Mesendoderm (in vitro differentiated cells): Measurements from ENCODE around the gene STX4.
"Not testable (repeated sequence)": the region's sequence is repeated elsewhere in the genome, so short reads cannot be mapped to it uniquely, and the experiment has no call there.

Experiments
- DNase-seq: peaks from one replicate; pipeline ENCODE4 v3.0.0; 2013
- H2AK5ac ChIP-seq: 2 replicates; pipeline ENCODE4 v1.6.1; 2013; ENCODE audit warnings: low read length, inconsistent platforms
- H2BK120ac ChIP-seq: 2 replicates; pipeline ENCODE4 v1.6.1; 2013; ENCODE audit warnings: low read depth, mild to moderate bottlenecking, low read length, moderate library complexity, mixed read lengths
- H2BK15ac ChIP-seq: replicated peaks from 2 replicates; pipeline ENCODE4 v1.6.1; 2013; ENCODE audit warnings: low read depth, mild to moderate bottlenecking, moderate library complexity
- H2BK5ac ChIP-seq: 2 replicates; pipeline ENCODE4 v1.6.1; 2013; ENCODE audit warnings: low read length, inconsistent platforms
- H3K18ac ChIP-seq: 2 replicates; pipeline ENCODE4 v1.6.1; 2013; ENCODE audit warnings: mild to moderate bottlenecking, low read length, mixed read lengths
- H3K23ac ChIP-seq: one replicate; pipeline ENCODE4 v1.6.1; 2013; ENCODE audit warnings: low read length
- H3K27ac ChIP-seq: 2 replicates; pipeline ENCODE4 v1.5.1; 2013; ENCODE audit warnings: low read depth, mild to moderate bottlenecking, inconsistent platforms, low read length, moderate library complexity
- H3K27me3 ChIP-seq: 2 replicates; pipeline ENCODE4 v1.6.1; 2013; ENCODE audit warnings: low read length, control low read depth, mild to moderate bottlenecking, inconsistent platforms; ENCODE audit not compliant: insufficient read depth, poor library complexity
- H3K36me3 ChIP-seq: 2 replicates; pipeline ENCODE4 v1.6.1; 2013; ENCODE audit warnings: low read length, inconsistent platforms; ENCODE audit not compliant: control insufficient read depth, insufficient read depth
- H3K4ac ChIP-seq: one replicate; pipeline ENCODE4 v1.6.1; 2013; ENCODE audit warnings: low read depth, mild to moderate bottlenecking, low read length, moderate library complexity
- H3K4me1 ChIP-seq: 2 replicates; pipeline ENCODE4 v1.6.1; 2013; ENCODE audit warnings: low read depth, low read length, inconsistent platforms; ENCODE audit not compliant: control insufficient read depth
- H3K4me2 ChIP-seq: 2 replicates; pipeline ENCODE4 v1.6.1; 2013; ENCODE audit warnings: low read length
- H3K4me3 ChIP-seq: 2 replicates; pipeline ENCODE4 v1.5.1; 2013; ENCODE audit warnings: mild to moderate bottlenecking, low read length
- H3K56ac ChIP-seq: one replicate; pipeline ENCODE4 v1.6.1; 2013; ENCODE audit warnings: low read length
- H3K79me1 ChIP-seq: 2 replicates; pipeline ENCODE4 v1.6.1; 2013; ENCODE audit warnings: low read length, inconsistent platforms
- H3K79me2 ChIP-seq: 2 replicates; pipeline ENCODE4 v1.6.1; 2013; ENCODE audit warnings: mild to moderate bottlenecking, low read length; ENCODE audit not compliant: control insufficient read depth, insufficient read depth
- H3K9ac ChIP-seq: 2 replicates; pipeline ENCODE4 v1.6.1; 2013; ENCODE audit warnings: low read length, inconsistent platforms
- H4K5ac ChIP-seq: one replicate; pipeline ENCODE4 v1.6.1; 2013; ENCODE audit warnings: low read length
- H4K8ac ChIP-seq: one replicate; pipeline ENCODE4 v1.6.1; 2013; ENCODE audit warnings: low read depth, mild to moderate bottlenecking, control low read depth, low read length, moderate library complexity
- WGBS: extraction: QIAGEN DNeasy Blood & Tissue Kit; methylation state at CpG from one replicate; pipeline ENCODE4 v1.1.7; 2013; ENCODE audit warnings: low lambda C conversion rate, missing lambda C conversion rate; ENCODE audit not compliant: insufficient coverage; ENCODE audit errors: extremely low coverage; 5-methylcytosine and 5-hydroxymethylcytosine counted together

Gene STX4

GRCh38 chr16:31010585-31011325 is 22.6 kb upstream of the STX4 start, which contains the start of gene STX1B:
Gene STX1B, minus strand, starts transcription at chr16:31010638. Its CDS starts 242 bp downstream, at chr16:31010396.
- Histone ChIP-seq H3K9ac (peak within 1 kb of the TSS; percentile 44), H3K79me1 (no peaks in the 10 kb centered on the region), H4K5ac (no peak within 1 kb of the TSS), H2BK120ac (no peak within 1 kb of the TSS), H3K18ac (peak within 1 kb of the TSS; percentile 31), H3K79me2 (no peaks in the 10 kb centered on the region), H3K23ac (no peak within 1 kb of the TSS), H2AK5ac (no peak within 1 kb of the TSS), H3K27ac (no peak within 1 kb of the TSS), H3K4ac (no peak within 1 kb of the TSS), H3K4me1 (no peaks in the 10 kb centered on the region), H4K8ac (peak within 1 kb of the TSS; percentile 42), H3K56ac (peak within 1 kb of the TSS; percentile 64), H3K36me3 (no peaks in the 10 kb centered on the region), H3K4me3 (no peak within 1 kb of the TSS), H3K27me3 (no peaks in the 10 kb centered on the region), H2BK15ac (no peak within 1 kb of the TSS), H2BK5ac (no peak within 1 kb of the TSS), H3K4me2 (peak within 1 kb of the TSS; percentile 50)
- DNase-seq = peak; percentile 44
- WGBS = no CpG with 5 or more reads among the region's 45 CpGs

GRCh38 chr16:31011815-31012214 is 21.5 kb upstream of the STX4 start:
- not testable (repeated sequence) for DNase-seq, H3K27ac ChIP-seq, H3K4me1 ChIP-seq, H3K4ac ChIP-seq, H4K5ac ChIP-seq, H2BK120ac ChIP-seq, H2BK5ac ChIP-seq, H3K79me1 ChIP-seq, H2AK5ac ChIP-seq, H3K4me2 ChIP-seq, H3K79me2 ChIP-seq, H4K8ac ChIP-seq, H3K9ac ChIP-seq, H3K56ac ChIP-seq, H3K23ac ChIP-seq, H3K18ac ChIP-seq, H2BK15ac ChIP-seq, H3K36me3 ChIP-seq, H3K27me3 ChIP-seq, H3K4me3 ChIP-seq
- WGBS = no CpG with 5 or more reads among the region's 7 CpGs

GRCh38 chr16:31013292-31013691 is 20.1 kb upstream of the STX4 start:
- not testable (repeated sequence) for H3K79me1 ChIP-seq, H3K36me3 ChIP-seq, H2BK15ac ChIP-seq, H2BK120ac ChIP-seq, H3K27me3 ChIP-seq, H4K5ac ChIP-seq, H3K4me3 ChIP-seq, H3K4me2 ChIP-seq, H3K27ac ChIP-seq, H3K9ac ChIP-seq, H3K18ac ChIP-seq, H3K4ac ChIP-seq, H3K79me2 ChIP-seq, H2BK5ac ChIP-seq, H4K8ac ChIP-seq, H3K4me1 ChIP-seq, H2AK5ac ChIP-seq, H3K56ac ChIP-seq, DNase-seq, H3K23ac ChIP-seq

- no peak overlapping the region for H2BK5ac ChIP-seq
- no CpG with 5 or more reads among the region's 6 CpGs for WGBS
- H3K79me1 ChIP-seq = no peaks in the 10 kb centered on the region
- no peak overlapping the region for H3K9ac ChIP-seq
- no peak overlapping the region for H4K5ac ChIP-seq
- H3K23ac ChIP-seq = no peak overlapping the region
- H2AK5ac ChIP-seq = no peak overlapping the region
- no peak overlapping the region for H3K56ac ChIP-seq
- H3K27me3 ChIP-seq = no peaks in the 10 kb centered on the region
- H3K79me2 ChIP-seq = no peaks in the 10 kb centered on the region
- no peak overlapping the region for H2BK15ac ChIP-seq
- H4K8ac ChIP-seq = no peak overlapping the region
- H3K36me3 ChIP-seq = no peaks in the 10 kb centered on the region
- no peak overlapping the region for H2BK120ac ChIP-seq
- H3K4ac ChIP-seq = no peak overlapping the region
- no peak overlapping the region for H3K4me3 ChIP-seq
- no peaks in the 10 kb centered on the region for H3K4me1 ChIP-seq
- DNase-seq = no peak
- no peak overlapping the region for H3K27ac ChIP-seq
- H3K4me2 ChIP-seq = no peak overlapping the region
- no peak overlapping the region for H3K18ac ChIP-seq
Measured at GRCh38 chr16:31016018-31016417, 17.3 kb upstream of the STX4 start.

DNA sequence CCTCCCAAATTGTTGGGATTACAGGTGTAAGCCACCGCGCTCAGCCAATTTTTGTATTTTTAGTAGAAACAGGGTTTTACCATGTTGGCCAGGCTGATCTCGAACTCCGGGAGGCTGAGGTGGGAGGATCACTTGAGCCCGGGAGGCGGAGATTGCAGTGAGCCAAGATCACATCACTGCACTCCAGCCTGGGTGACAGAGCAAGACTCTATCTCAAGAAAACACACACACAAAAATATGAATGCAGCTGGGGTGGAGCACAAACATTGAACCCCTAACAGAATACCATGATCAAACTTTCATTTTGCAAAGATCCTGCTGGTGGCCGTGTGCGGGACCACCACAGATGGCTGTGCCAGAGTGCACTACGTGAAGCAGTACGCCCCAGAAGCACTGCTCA is 15.6 kb upstream of the STX4 start:
- not testable (repeated sequence) for H3K27ac ChIP-seq, H3K27me3 ChIP-seq, H2BK120ac ChIP-seq, H3K9ac ChIP-seq, H2BK5ac ChIP-seq, H3K23ac ChIP-seq, H3K4ac ChIP-seq, H4K5ac ChIP-seq, H3K4me3 ChIP-seq, H3K18ac ChIP-seq, H3K4me2 ChIP-seq, H2AK5ac ChIP-seq, H3K4me1 ChIP-seq, H3K56ac ChIP-seq, H2BK15ac ChIP-seq, H4K8ac ChIP-seq, DNase-seq, H3K79me2 ChIP-seq, H3K36me3 ChIP-seq, H3K79me1 ChIP-seq
- WGBS = no CpG with 5 or more reads among the region's 10 CpGs

- H4K5ac ChIP-seq = no peak overlapping the region
- no peak overlapping the region for H3K4ac ChIP-seq
- H3K23ac ChIP-seq = no peak overlapping the region
- DNase-seq = no peak
- no peaks in the 10 kb centered on the region for H3K79me1 ChIP-seq
- H3K56ac ChIP-seq = no peak overlapping the region
- H3K4me3 ChIP-seq = no peak overlapping the region
- no peaks in the 10 kb centered on the region for H3K27me3 ChIP-seq
- no peak overlapping the region for H3K18ac ChIP-seq
- H3K79me2 ChIP-seq = no peaks in the 10 kb centered on the region
- no peak overlapping the region for H3K27ac ChIP-seq
- H3K9ac ChIP-seq = no peak overlapping the region
- no peak overlapping the region for H2AK5ac ChIP-seq
- no peaks in the 10 kb centered on the region for H3K4me1 ChIP-seq
- no peak overlapping the region for H2BK120ac ChIP-seq
- H2BK15ac ChIP-seq = no peak overlapping the region
- no peaks in the 10 kb centered on the region for H3K36me3 ChIP-seq
- no peak overlapping the region for H3K4me2 ChIP-seq
- H4K8ac ChIP-seq = no peak overlapping the region
- no CpG with 5 or more reads among the region's 3 CpGs for WGBS
- H2BK5ac ChIP-seq = no peak overlapping the region
Measured at GRCh38 chr16:31020536-31020935, 12.8 kb upstream of the STX4 start.
